GM19455 (cell line): ENCODE results near the gene EFCAB6.

Source experiments
- ATAC-seq: cut with Tn5 transposase; IDR thresholded peaks from one replicate; pipeline ENCODE4 v1.9.1; 2021; ENCODE audit not compliant: unreplicated experiment

The EFCAB6 gene

DNA sequence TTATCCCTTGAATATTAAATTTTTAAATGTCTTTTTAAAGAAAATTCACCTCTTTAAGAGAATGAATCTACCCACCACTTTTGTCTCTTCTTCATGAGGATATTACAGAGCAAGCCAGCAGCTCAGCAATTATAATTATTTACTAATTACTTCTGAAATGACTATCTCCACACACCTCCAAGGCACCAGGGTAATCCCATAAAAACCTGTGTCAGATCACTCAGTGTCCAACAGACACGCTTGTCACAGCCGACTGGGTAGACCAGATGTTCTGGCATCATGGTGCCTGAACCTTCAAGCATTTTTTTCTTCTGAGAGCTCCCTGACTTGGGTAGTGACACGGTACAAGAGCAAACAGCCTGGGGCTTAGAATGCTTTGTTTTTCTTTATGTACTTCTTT is 61.4 kb downstream of the EFCAB6 start:
- no peak for ATAC-seq

DNA sequence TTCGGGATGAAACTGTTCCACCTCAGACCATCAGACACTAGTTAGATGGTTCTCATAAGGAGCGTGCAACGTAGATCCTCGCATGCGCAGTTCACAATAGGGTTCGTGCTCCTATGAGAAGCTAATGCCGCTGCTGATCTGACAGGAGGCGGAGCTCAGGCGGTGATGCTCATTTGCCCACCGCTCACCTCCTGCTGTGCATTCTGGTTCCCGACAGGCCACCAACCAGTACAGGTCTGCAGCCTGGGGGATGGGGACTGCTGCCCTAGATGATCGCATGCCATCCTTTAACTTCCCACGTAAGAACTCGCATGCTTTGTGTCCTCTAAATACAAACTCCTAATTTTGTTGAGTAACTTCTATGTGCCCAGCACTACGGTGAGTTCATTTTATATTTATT is 62.6 kb downstream of the EFCAB6 start:
- ATAC-seq: no peak

DNA sequence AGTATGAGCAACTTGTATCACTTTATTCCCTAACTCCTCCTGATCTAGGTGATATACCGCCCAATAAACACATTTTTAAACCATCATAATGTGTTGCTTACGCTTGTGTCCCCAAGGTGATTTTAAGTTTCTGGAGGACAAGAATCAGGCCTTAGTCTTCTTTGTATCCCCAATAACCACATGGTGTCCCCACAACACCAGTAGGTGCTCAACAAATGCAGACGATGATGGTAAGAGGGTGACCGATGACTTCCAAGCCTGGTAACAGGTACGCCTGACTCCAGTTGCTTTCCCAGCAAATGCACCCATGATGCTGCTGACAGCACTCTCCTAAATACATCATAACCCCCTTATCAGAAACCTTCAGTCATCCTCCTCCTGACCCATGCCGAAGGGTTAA is 64.2 kb downstream of the EFCAB6 start:
- ATAC-seq: no peak

DNA sequence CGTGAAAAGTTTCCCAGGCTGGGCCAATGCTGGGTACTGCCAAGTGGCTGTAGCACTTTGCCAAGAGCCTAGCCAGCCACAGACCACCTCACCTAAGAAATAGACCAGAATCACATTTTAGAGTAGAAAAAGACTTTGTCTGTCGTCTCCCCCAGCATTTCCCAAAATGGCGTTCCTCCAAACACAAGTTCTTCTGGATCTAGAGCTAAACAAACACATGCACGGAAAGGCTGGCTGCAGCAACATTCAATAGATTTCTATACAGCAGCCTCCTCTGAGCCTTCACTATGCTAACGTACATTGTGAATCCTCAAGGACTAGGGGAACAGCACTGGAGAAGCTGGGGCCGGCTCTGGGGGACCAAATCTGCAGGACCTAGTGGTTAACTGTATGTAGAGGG is 65.0 kb downstream of the EFCAB6 start:
- ATAC-seq: no peak

GRCh38 chr22:43745783-43746356 is 66.2 kb downstream of the EFCAB6 start:
- no peak for ATAC-seq

DNA sequence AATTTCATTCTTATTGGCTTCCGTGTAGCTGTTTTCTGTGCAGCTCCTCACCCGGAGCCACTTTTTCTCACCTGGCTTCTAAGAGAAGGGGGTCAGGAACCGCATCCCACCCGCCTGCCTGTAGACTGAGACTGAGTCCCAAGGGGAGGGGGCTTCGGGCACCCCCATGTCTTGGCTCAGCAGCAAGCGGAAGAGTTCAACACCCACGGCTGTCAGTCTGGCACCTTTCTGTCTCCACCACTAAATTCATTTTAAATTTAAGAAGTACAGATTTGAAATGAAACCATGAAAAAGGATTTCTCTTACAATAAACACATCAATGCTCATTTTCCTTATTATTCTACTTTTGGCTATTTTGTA is 66.7 kb downstream of the EFCAB6 start:
- ATAC-seq: no peak

DNA sequence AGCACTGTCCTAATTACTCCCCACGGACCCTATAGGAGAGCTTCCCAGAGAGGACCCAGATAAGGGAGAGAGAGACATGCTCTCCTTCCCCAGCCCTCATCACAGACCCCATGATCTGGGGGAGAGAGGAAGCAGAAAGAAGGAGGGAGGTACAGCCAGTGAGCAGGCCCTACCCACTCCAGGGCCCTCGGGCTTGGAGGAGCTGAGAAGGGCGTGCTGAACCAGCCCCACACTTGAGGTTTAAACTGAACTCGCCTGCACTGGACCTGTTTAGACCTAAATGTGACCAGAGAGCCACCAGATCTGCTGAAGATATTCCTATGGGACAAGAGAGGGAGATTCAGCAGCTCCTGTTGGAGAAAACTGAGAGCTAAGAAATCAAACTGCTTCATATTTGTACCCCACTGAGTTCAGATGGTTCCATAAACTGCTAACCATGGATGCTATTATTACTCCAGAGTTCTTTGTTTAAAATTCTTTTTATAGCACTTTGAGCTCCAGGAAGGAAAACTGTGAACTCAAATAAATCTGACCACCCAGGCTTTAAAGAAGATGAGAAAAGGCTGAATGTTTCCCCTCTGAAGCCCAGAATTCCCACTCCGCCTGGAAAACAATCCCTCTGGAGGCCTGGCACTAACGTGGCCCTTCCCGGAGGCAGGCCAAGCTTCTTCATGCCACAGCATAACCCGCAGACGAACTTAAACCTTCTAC is 67.2 kb downstream of the EFCAB6 start:
- no peak for ATAC-seq

DNA sequence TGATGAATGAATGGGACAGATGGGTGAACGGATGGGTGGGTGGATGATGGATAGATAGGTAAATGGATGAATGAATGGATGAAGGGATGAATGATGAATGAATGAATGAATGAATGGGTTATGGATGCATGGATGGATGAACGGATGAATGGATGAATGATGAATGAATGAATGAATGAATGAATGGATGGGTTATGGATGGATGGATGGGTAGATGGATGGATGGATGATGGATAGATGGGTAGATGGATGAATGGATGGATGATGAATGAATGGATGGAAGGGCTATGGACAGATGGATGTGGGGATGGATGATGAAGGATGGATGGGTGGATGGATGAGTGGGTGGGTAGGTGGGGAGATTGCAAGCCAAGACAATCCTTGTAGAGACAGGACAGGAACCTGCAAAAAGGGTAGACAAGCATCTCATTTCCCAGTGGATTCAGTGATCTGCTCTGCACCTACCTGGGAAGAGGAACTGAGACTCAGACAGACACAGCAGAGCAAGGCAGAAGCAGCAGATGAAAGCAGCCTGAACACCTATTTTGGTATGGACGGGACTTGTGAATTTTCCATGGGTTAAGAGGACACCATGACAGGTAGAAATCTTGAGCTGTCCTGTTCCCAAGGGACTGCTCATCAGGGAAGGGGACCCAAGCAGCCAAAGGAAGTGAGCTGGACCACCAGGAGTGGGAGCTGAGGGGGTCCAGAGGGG is 68.0 kb downstream of the EFCAB6 start:
- ATAC-seq: no peak

- ATAC-seq: no peak
These were observed 69.0 kb downstream of the EFCAB6 start for GRCh38 chr22:43743131-43743530.

GRCh38 chr22:43742154-43742950 is 69.8 kb downstream of the EFCAB6 start:
- no peak for ATAC-seq

DNA sequence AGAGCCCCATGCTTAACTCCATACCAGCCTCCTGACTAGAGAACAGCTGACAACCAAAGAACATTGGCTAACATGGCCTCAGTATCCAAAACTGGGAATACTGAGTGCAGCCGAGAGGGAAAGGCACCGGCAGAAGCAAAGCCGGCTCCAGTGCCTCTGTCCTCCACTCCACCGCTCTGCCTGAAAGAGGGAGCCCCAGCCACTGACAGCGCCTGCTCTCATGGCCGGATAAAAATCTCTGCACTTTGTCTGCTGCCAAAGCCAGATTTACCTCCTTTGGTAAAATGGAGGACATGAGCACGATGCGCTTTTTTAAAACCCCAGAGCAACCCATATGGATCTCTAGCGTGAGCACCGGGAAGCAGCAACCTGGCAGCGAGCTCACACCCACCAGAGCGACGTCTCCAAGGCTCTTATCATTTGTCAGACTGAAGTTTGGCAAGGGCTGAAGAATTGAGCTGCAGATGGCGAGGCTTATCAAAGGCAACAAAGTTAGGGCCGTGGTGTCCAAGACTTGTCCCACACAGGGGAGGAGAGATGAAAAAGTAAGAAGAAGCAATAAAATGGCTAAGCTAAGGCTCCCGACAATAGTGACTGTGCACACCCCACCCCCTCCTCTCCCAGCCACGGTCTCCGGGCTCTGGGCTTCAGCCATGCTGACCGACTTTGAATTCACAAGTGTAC is 71.4 kb downstream of the EFCAB6 start:
- ATAC-seq: no peak

- no peak for ATAC-seq
These were observed 72.2 kb downstream of the EFCAB6 start for GRCh38 chr22:43739851-43740379.

DNA sequence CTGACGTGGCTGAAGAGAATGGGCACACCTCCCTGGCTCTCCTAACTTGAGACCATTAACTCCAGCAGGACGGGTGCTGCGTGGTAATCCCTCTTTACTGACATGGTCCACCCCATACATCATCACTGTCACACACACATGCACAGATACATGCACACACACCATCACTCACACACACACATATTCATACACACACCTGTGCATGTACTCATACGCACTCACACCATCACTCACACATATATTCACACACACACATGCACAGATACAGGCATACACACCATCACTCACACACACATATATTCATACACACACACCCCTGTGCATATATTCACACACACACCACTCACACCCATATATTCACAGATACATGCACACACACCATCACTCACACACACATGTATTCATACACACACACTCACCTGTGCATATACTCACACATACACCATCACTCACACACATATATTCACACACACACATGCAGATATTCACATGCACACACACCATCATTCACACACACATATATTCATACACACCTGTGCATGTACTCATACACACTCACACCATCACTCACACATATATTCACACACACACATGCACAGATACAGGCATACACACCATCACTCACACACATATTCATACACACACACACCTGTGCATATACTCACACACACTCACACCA is 74.8 kb downstream of the EFCAB6 start:
- ATAC-seq: no peak

DNA sequence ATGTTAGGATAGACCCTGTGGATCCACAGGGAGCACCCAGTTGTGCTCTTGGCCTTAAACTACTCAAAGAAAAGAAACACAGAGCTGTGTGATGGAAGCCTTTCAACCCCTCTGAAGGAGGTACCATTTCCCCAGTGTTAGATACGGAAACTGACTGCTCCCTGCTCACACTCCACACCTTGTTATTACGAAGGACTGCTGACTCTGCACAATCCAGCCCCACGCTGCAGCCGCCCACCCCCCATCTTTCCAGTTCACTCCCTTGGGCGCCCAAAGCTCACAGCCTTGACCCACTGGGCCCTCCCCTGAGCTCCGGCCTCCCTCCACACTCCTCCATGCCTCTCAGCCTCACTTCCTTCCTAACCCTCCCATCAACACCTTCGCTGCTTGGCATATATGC is 75.5 kb downstream of the EFCAB6 start:
- no peak for ATAC-seq

DNA sequence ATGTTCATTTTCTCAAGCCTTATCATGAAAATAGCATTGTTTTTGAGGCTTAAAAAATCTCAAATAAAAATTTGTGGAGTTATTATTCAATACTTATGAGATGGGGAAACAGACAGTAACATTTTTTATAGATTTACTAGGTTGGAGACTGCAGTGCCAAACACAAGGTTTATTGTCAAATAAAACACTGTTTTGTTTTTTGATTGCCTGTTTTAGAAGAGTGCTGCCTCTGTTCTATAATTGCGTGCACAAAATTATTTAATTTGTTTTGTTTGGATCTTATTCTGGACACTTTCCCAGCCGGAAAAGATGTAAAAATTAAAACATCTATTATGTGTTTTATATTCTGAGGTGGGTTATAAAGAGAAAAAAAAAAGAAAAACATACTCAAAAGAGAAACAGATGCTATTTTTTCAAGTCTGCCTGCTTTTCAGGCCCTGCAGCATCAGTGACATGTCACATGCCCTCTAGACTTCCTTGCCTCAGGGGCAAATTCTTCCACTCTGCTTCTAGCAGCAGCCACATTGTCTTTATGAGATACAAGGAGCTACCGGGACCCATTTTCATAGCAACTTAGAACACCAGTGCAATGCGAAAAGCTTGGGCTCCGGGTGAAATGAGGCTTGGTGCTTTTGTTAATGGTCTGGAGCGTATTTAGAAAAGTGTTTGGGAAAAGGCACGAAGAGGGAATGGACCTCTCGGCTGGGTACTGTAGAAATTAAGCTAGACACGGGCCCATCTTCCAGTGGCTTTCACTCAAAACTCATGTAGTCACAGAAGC is 77.5 kb downstream of the EFCAB6 start:
- ATAC-seq: no peak

GRCh38 chr22:43733138-43733537 is 79.0 kb downstream of the EFCAB6 start:
- ATAC-seq: no peak

DNA sequence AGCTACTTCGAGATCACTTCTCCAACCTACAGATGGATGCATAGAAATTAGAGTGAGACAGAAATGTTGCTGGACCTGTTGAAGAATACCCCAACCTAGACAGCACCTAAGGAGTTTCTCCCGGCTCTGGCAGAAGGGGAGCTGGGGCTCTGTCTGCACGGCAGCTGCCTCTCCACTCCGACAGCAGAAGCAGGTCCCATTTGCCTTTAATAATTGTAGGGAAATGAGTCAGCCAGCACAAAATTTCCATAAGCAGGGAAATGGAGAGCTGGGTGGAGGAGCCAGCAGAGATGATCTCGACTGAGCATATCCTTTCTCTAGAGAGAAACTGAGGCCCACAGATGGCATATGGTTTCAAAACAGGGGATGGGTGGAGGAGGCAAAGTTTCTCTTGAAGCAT is 80.1 kb downstream of the EFCAB6 start:
- ATAC-seq: no peak

DNA sequence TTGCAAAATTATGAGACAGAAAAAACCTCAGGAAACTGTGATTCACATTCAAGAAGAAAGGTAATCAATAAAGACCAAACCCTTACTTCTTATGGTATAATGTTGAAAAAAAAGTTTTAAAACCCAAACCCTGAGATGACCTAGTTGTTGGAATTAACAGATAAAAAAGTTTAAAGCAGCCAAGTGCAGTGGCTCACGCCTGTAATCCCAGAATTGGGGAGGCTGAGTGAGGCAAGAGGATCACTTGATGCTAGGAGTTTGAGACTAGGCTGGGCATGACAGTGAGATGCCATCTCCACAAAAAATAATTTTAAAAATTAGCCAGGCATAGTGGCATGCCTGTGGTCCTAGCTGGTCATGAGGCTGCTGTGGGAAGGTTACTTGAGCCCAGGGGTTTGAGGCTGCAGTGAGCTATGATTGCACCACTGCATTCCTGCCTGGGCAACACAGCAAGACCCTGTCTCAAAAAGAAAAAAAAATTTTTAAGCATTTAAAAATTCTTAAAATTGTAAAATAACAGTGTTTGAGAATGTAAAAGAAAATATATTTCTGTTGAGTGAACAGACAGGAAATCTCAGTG is 85.1 kb downstream of the EFCAB6 start:
- ATAC-seq: no peak

- ATAC-seq: no peak
These were observed 85.8 kb downstream of the EFCAB6 start for GRCh38 chr22:43726322-43726721.
